H9 (cell line): Measurements from ENCODE around the gene MAP2K2. TPM values are rescaled to one million over a fixed set of nuclear protein-coding genes. Genes with fewer than 3 reads are reported as not detected.

Experiments
- DNase-seq: peaks from one replicate; pipeline ENCODE4 v3.0.0-alpha.2; 2017
- H2AFZ ChIP-seq: one replicate; pipeline ENCODE4 v1.6.1; 2013; ENCODE audit warnings: mild to moderate bottlenecking, low read length, control low read depth, moderate library complexity
- H2AK5ac ChIP-seq: 2 replicates; pipeline ENCODE4 v1.6.1; 2013; ENCODE audit warnings: low read length, control low read depth, mixed read lengths; ENCODE audit not compliant: insufficient read length
- H2BK120ac ChIP-seq: one replicate; pipeline ENCODE4 v1.6.1; 2013; ENCODE audit warnings: low read depth, mild to moderate bottlenecking, low read length, control low read depth, inconsistent platforms; ENCODE audit not compliant: poor library complexity, severe bottlenecking
- H2BK12ac ChIP-seq: 2 replicates; pipeline ENCODE4 v1.6.1; 2013; ENCODE audit warnings: low read length, control low read depth, mixed read lengths, low read depth; ENCODE audit not compliant: insufficient read length
- H2BK15ac ChIP-seq: 2 replicates; pipeline ENCODE4 v1.6.1; 2013; ENCODE audit warnings: low read depth, low read length, control low read depth
- H2BK20ac ChIP-seq: one replicate; pipeline ENCODE4 v1.6.1; 2013; ENCODE audit warnings: low read depth, mild to moderate bottlenecking, low read length, control low read depth, inconsistent platforms; ENCODE audit not compliant: poor library complexity, severe bottlenecking
- H2BK5ac ChIP-seq: 2 replicates; pipeline ENCODE4 v1.6.1; 2013; ENCODE audit warnings: low read length, control low read depth, mixed read lengths; ENCODE audit not compliant: insufficient read length
- H3K14ac ChIP-seq: 2 replicates; pipeline ENCODE4 v1.6.1; 2013; ENCODE audit warnings: low read length, control low read depth; ENCODE audit not compliant: insufficient read depth
- H3K18ac ChIP-seq: 2 replicates; pipeline ENCODE4 v1.6.1; 2013; ENCODE audit warnings: low read depth, mild to moderate bottlenecking, mixed read lengths, low read length, control low read depth; ENCODE audit not compliant: insufficient read length
- H3K23ac ChIP-seq: 2 replicates; pipeline ENCODE4 v1.6.1; 2013; ENCODE audit warnings: low read length, control low read depth, mixed read lengths, low read depth; ENCODE audit not compliant: insufficient read length
- H3K23me2 ChIP-seq: 2 replicates; pipeline ENCODE4 v1.6.1; 2013; ENCODE audit warnings: low read depth, mild to moderate bottlenecking, mixed read lengths, low read length, control low read depth; ENCODE audit not compliant: insufficient read length, poor library complexity, severe bottlenecking
- H3K27ac ChIP-seq: 2 replicates; pipeline ENCODE4 v1.5.1; 2013; ENCODE audit warnings: low read length, control low read depth, mixed read lengths, low read depth; ENCODE audit not compliant: insufficient read length
- H3K27me3 ChIP-seq: 2 replicates; pipeline ENCODE4 v1.6.1; 2013; ENCODE audit warnings: low read length, control low read depth, inconsistent platforms; ENCODE audit not compliant: insufficient read depth
- H3K4ac ChIP-seq: 2 replicates; pipeline ENCODE4 v1.6.1; 2013; ENCODE audit warnings: low read depth, mild to moderate bottlenecking, control low read depth, inconsistent platforms, low read length, moderate library complexity
- H3K4me1 ChIP-seq: 2 replicates; pipeline ENCODE4 v1.6.1; 2013; ENCODE audit warnings: low read length, control low read depth, inconsistent platforms; ENCODE audit not compliant: insufficient read depth
- H3K4me2 ChIP-seq: 2 replicates; pipeline ENCODE4 v1.6.1; 2013; ENCODE audit warnings: low read length, control low read depth, mixed read lengths; ENCODE audit not compliant: insufficient read length, insufficient read depth
- H3K56ac ChIP-seq: 2 replicates; pipeline ENCODE4 v1.6.1; 2013; ENCODE audit warnings: low read depth, mild to moderate bottlenecking, mixed read lengths, low read length, control low read depth; ENCODE audit not compliant: insufficient read length
- H3K79me1 ChIP-seq: 2 replicates; pipeline ENCODE4 v1.6.1; 2013; ENCODE audit warnings: low read depth, mild to moderate bottlenecking, moderate library complexity, low read length, control low read depth, inconsistent platforms; ENCODE audit not compliant: insufficient read depth, poor library complexity, severe bottlenecking
- H3K79me2 ChIP-seq: 2 replicates; pipeline ENCODE4 v1.6.1; 2013; ENCODE audit warnings: low read length, control low read depth, inconsistent platforms; ENCODE audit not compliant: insufficient read depth
- H3K9ac ChIP-seq: 2 replicates; pipeline ENCODE4 v1.6.1; 2013; ENCODE audit warnings: low read length, control low read depth, mixed read lengths; ENCODE audit not compliant: insufficient read length; ENCODE audit errors: extremely low read depth
- H3K9me3 ChIP-seq: one replicate; pipeline ENCODE4 v1.6.1; 2013; ENCODE audit warnings: low read depth, low read length, inconsistent platforms; ENCODE audit not compliant: control insufficient read depth
- H3T11ph ChIP-seq: one replicate; pipeline ENCODE4 v1.6.1; 2013; ENCODE audit warnings: mild to moderate bottlenecking, low read length, control low read depth, inconsistent platforms
- H4K20me1 ChIP-seq: one replicate; pipeline ENCODE4 v1.6.1; 2013; ENCODE audit not compliant: control insufficient read depth, insufficient read length, insufficient read depth
- H4K5ac ChIP-seq: 2 replicates; pipeline ENCODE4 v1.6.1; 2013; ENCODE audit warnings: low read depth, mild to moderate bottlenecking, mixed read lengths, low read length, control low read depth; ENCODE audit not compliant: insufficient read length
- H4K8ac ChIP-seq: replicated peaks from 2 replicates; pipeline ENCODE4 v1.6.1; 2013; ENCODE audit warnings: low read length, control low read depth, mixed read lengths, low read depth; ENCODE audit not compliant: insufficient read length
- H4K91ac ChIP-seq: 2 replicates; pipeline ENCODE4 v1.6.1; 2013; ENCODE audit warnings: low read depth, mild to moderate bottlenecking, moderate library complexity, mixed read lengths, low read length, control low read depth; ENCODE audit not compliant: insufficient read length
- H3K27ac Mint-ChIP-seq, 3 experiments: 2 replicates in 2 of 3; 3 replicates in 1 of 3; pipeline ENCODE4 v1.8.0; 2020 to 2021; ENCODE audit warnings: mixed read lengths in 3 of 3, mild to moderate bottlenecking in 1 of 3, moderate library complexity in 1 of 3
- H3K27me3 Mint-ChIP-seq: 2 replicates; pipeline ENCODE4 v1.8.0; 2021; ENCODE audit warnings: low read depth, mild to moderate bottlenecking, moderate library complexity, mixed read lengths
- H3K36me3 Mint-ChIP-seq, 3 experiments: 2 replicates in 2 of 3; 3 replicates in 1 of 3; pipeline ENCODE4 v1.8.0; 2020 to 2021; ENCODE audit warnings: low read depth in 3 of 3, mixed read lengths in 3 of 3; ENCODE audit not compliant: insufficient read depth in 1 of 3
- H3K4me1 Mint-ChIP-seq, 2 experiments: 2 replicates each; pipeline ENCODE4 v1.8.0; 2020; ENCODE audit warnings: mixed read lengths in 2 of 2
- H3K4me3 Mint-ChIP-seq, 2 experiments: 2 replicates in 1 of 2; 3 replicates in 1 of 2; pipeline ENCODE4 v1.8.0; 2020 to 2021; ENCODE audit warnings: mild to moderate bottlenecking in 2 of 2, mixed read lengths in 2 of 2, moderate library complexity in 1 of 2
- H3K9me3 Mint-ChIP-seq, 2 experiments: 2 replicates in 1 of 2; 3 replicates in 1 of 2; pipeline ENCODE4 v1.8.0; 2020; ENCODE audit warnings: mild to moderate bottlenecking in 2 of 2, mixed read lengths in 2 of 2, moderate library complexity in 1 of 2
- CTCF ChIP-seq: fragments of 200-600 bp; sonication (generic); conservative IDR thresholded peaks from 3 replicates; pipeline ENCODE4 v1.8.0; 2021; ENCODE audit warnings: antibody characterized with exemption, mild to moderate bottlenecking
- WGBS: extraction: QIAGEN DNeasy Blood & Tissue Kit; methylation state at CpG from one replicate; pipeline ENCODE4 v1.1.7; 2013; ENCODE audit warnings: missing lambda C conversion rate, low lambda C conversion rate, mixed read lengths; ENCODE audit not compliant: insufficient read length; ENCODE audit errors: extremely low coverage; 5-methylcytosine and 5-hydroxymethylcytosine counted together
- total RNA-seq: library from RNA; stranded (reverse); gene quantifications from 2 replicates; pipeline ENCODE4 v1.2.1, GENCODE V29; 2021

MAP2K2 gene
- total RNA-seq, 1 experiment from 2014 or later: 167 TPM

- H2BK12ac ChIP-seq: no peak overlapping the region
- H4K5ac ChIP-seq: no peak overlapping the region
- WGBS: no CpG with 5 or more reads among the region's 27 CpGs
- no peaks in the 10 kb centered on the region for H3K27me3 ChIP-seq
- H3K4me2 ChIP-seq: no peak overlapping the region
- no peak overlapping the region for H4K91ac ChIP-seq
- H3K23me2 ChIP-seq: no peaks in the 10 kb centered on the region
- H3K79me1 ChIP-seq: no peaks in the 10 kb centered on the region
- no peak overlapping the region for H3K56ac ChIP-seq
- peaks cover 47 to 73% (median 71%) of the 10 kb centered on the region in 3 experiments for H3K36me3 Mint-ChIP-seq
- peaks cover 2% of the 10 kb centered on the region; the same call in 1 of the 2 replicates for H3K79me2 ChIP-seq
- no peak overlapping the region for H3K4ac ChIP-seq
- peak overlapping the region in 2 of 3 experiments; percentile 49 to 63; a peak in 2 of 7 replicates for H3K27ac Mint-ChIP-seq
- H3K14ac ChIP-seq: no peak overlapping the region
- no peak for TF ChIP-seq CTCF
- H3K27me3 Mint-ChIP-seq: no peaks in the 10 kb centered on the region; the same call in 1 of the 2 replicates
- H2AK5ac ChIP-seq: no peak overlapping the region
- no peak overlapping the region for H2BK20ac ChIP-seq
- no peak overlapping the region for H3K4me3 Mint-ChIP-seq
- peaks cover 5% of the 10 kb centered on the region in 2 experiments; a peak in 2 of 5 replicates for H3K9me3 Mint-ChIP-seq
- no peak overlapping the region for H2BK5ac ChIP-seq
- no peak overlapping the region for H2BK15ac ChIP-seq
- no peaks in the 10 kb centered on the region for H3K9me3 ChIP-seq
- no peak overlapping the region for H4K8ac ChIP-seq
- no peak for DNase-seq
- H4K20me1 ChIP-seq: no peaks in the 10 kb centered on the region
- no peak overlapping the region for H3K23ac ChIP-seq
- H2AFZ ChIP-seq: no peak overlapping the region
- H3T11ph ChIP-seq: no peak overlapping the region
- H2BK120ac ChIP-seq: no peak overlapping the region
- H3K18ac ChIP-seq: no peak overlapping the region
- H3K4me1 ChIP-seq: no peaks in the 10 kb centered on the region
- no peak overlapping the region for H3K9ac ChIP-seq
- H3K4me1 Mint-ChIP-seq: no peaks in the 10 kb centered on the region
- no peak overlapping the region for H3K27ac ChIP-seq
These were observed 8.7 kb downstream of the MAP2K2 start for GRCh38 chr19:4115050-4115817.
